Parathyroid adenoma (tissue), 2 donors: ENCODE measurements around the gene KIAA0319L.

Source experiments
- H2AFZ ChIP-seq: fragments of 300-600 bp; sonication (generic); one replicate; pipeline ENCODE4 v1.7.0; 2017; ENCODE audit warnings: antibody characterized with exemption, mild to moderate bottlenecking
- H3K27ac ChIP-seq: fragments of 300-600 bp; sonication (generic); one replicate; pipeline ENCODE4 v1.7.0; 2017
- H3K27me3 ChIP-seq: fragments of 300-600 bp; sonication (generic); one replicate; pipeline ENCODE4 v1.7.0; 2017; ENCODE audit warnings: low read length; ENCODE audit not compliant: control insufficient read depth, insufficient read depth
- H3K36me3 ChIP-seq: fragments of 300-600 bp; sonication (generic); one replicate; pipeline ENCODE4 v1.7.0; 2017; ENCODE audit warnings: low read length; ENCODE audit not compliant: control insufficient read depth, insufficient read depth
- H3K4me1 ChIP-seq: fragments of 300-600 bp; sonication (generic); one replicate; pipeline ENCODE4 v1.7.0; 2017; ENCODE audit warnings: control low read depth
- H3K4me2 ChIP-seq: fragments of 300-600 bp; sonication (generic); one replicate; pipeline ENCODE4 v1.7.0; 2017; ENCODE audit warnings: low read length
- H3K4me3 ChIP-seq: fragments of 300-600 bp; sonication (generic); one replicate; pipeline ENCODE4 v1.7.0; 2017; ENCODE audit warnings: low read depth, low read length
- H3K79me2 ChIP-seq: fragments of 300-600 bp; sonication (generic); one replicate; pipeline ENCODE4 v1.7.0; 2017; ENCODE audit warnings: control low read depth
- H3K9ac ChIP-seq: fragments of 300-600 bp; sonication (generic); one replicate; pipeline ENCODE4 v1.7.0; 2017; ENCODE audit warnings: mild to moderate bottlenecking
- H3K9me3 ChIP-seq: fragments of 300-600 bp; sonication (generic); one replicate; pipeline ENCODE4 v1.7.0; 2017; ENCODE audit warnings: low read length; ENCODE audit not compliant: control insufficient read depth
- CTCF ChIP-seq: fragments of 300-600 bp; sonication (generic); IDR thresholded peaks from one replicate; pipeline ENCODE4 v1.7.0; 2017; ENCODE audit warnings: antibody characterized with exemption, mild to moderate bottlenecking
- donor health status: primary hyperparathyroidism.

KIAA0319L gene

DNA sequence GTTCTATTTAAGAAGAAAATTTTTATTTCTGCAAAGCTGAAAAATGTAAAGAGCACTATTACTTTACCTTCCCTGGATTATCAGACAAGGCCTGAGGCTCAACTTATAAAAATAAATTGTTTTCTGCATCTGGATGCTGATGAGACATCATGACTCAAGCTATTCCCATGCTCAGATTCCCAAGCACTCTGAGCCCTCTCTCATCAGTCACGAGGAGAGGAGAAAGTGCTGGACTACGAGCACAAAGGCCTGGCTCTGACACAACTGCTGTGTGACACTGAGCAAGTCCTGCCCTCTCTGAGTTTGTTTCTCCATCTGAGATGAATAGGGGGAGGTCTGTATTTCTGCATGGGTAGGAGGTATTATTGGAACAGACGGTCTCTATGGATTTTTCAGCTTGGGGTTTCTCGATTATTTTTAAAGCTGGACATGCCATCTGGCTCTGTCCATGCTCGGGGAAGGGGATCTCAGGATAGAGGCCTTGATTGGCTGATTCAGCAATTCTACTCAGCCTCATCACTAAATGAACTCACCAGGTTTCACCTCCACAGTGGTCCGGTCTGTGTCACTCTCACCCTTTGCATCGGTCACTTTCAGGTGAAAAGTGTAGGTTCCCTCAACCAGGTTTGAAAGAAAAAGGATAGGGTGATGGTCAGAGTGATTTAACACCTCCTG lies 107.7 kb downstream of the KIAA0319L start:
- H3K9me3 ChIP-seq: no peaks in the 10 kb centered on the region
- no peaks in the 10 kb centered on the region for H3K79me2 ChIP-seq
- no peak overlapping the region for H3K4me2 ChIP-seq
- H3K9ac ChIP-seq: no peak overlapping the region
- no peak overlapping the region for H3K4me3 ChIP-seq
- TF ChIP-seq CTCF: no peak
- H3K4me1 ChIP-seq: peaks cover 6% of the 10 kb centered on the region
- no peaks in the 10 kb centered on the region for H3K36me3 ChIP-seq
- H3K27ac ChIP-seq: no peak overlapping the region
- no peaks in the 10 kb centered on the region for H3K27me3 ChIP-seq
- H2AFZ ChIP-seq: no peak overlapping the region

DNA sequence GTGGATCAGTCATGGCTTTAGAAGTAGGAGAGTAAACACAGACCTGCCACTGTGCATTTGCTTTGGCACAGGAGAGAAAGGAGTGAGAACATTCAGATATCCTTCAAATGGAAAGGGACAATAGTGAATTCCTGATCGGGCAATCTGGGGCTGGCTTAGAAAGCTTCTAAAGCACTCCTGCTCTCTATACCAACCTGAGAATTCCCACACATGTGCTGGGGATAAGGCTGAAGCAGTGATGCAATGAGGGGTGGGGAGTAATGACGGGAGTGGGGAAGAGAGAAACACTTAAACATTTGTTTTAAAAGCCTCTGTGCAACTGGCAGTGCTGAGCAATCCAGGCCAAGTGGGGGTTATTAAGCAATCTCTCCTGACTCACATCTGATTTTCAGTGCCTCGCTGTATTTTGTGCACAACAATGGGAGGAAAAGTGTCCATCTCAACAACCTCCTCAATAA lies 108.8 kb downstream of the KIAA0319L start:
- no peaks in the 10 kb centered on the region for H3K36me3 ChIP-seq
- H3K27ac ChIP-seq: no peak overlapping the region
- H3K9ac ChIP-seq: no peak overlapping the region
- H2AFZ ChIP-seq: no peak overlapping the region
- H3K4me3 ChIP-seq: no peak overlapping the region
- TF ChIP-seq CTCF: no peak
- H3K4me1 ChIP-seq: peaks cover 6% of the 10 kb centered on the region
- no peaks in the 10 kb centered on the region for H3K9me3 ChIP-seq
- H3K27me3 ChIP-seq: no peaks in the 10 kb centered on the region
- H3K79me2 ChIP-seq: no peaks in the 10 kb centered on the region
- no peak overlapping the region for H3K4me2 ChIP-seq

DNA sequence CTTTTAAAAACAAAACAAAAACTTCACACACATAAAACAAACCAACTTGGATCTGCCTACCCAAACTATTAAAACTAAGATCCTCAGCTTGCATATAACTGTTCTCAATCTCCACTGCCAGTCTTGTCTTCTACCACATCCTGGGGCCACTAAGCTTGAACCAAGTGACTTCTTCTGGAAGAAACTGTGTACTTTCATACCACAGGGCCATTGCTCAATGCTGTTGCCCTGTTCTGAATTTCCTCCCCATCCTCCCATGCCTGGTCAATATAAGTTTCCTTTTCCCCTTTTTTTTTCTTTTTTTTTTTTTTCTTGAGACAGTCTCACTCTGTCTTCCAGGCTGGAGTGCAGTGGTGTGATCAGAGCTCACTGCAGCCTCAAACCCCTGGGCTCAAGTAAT lies 109.9 kb downstream of the KIAA0319L start:
- no peak overlapping the region for H3K4me3 ChIP-seq
- no peaks in the 10 kb centered on the region for H3K36me3 ChIP-seq
- H3K4me1 ChIP-seq: peaks cover 4% of the 10 kb centered on the region
- no peak for TF ChIP-seq CTCF
- H3K27ac ChIP-seq: no peak overlapping the region
- no peak overlapping the region for H2AFZ ChIP-seq
- H3K9ac ChIP-seq: no peak overlapping the region
- H3K79me2 ChIP-seq: no peaks in the 10 kb centered on the region
- H3K4me2 ChIP-seq: no peak overlapping the region
- H3K9me3 ChIP-seq: no peaks in the 10 kb centered on the region
- H3K27me3 ChIP-seq: no peaks in the 10 kb centered on the region

- no peak for TF ChIP-seq CTCF
- Histone ChIP-seq H3K9ac (no peak overlapping the region), H3K27ac (no peak overlapping the region), H2AFZ (no peak overlapping the region), H3K4me2 (no peak overlapping the region), H3K9me3 (no peaks in the 10 kb centered on the region), H3K4me1 (no peaks in the 10 kb centered on the region), H3K36me3 (no peaks in the 10 kb centered on the region), H3K4me3 (no peak overlapping the region), H3K79me2 (no peaks in the 10 kb centered on the region), H3K27me3 (no peaks in the 10 kb centered on the region)
Measured at GRCh38 chr1:35444519-35444774, 112.8 kb downstream of the KIAA0319L start.

GRCh38 chr1:35443768-35444518 lies 113.3 kb downstream of the KIAA0319L start:
- Histone ChIP-seq H2AFZ (no peak overlapping the region), H3K27ac (no peak overlapping the region), H3K4me2 (no peak overlapping the region), H3K79me2 (no peaks in the 10 kb centered on the region), H3K9ac (no peak overlapping the region), H3K4me1 (no peaks in the 10 kb centered on the region), H3K4me3 (no peak overlapping the region), H3K36me3 (no peaks in the 10 kb centered on the region), H3K9me3 (no peaks in the 10 kb centered on the region), H3K27me3 (no peaks in the 10 kb centered on the region)
- no peak for TF ChIP-seq CTCF
